HepG2 (cell line): ENCODE data around the gene AFG1L. TPM values are rescaled to one million over a fixed set of nuclear protein-coding genes. Genes with fewer than 3 reads are reported as not detected.

Experiments
- ATAC-seq: fragments of 200-7000 bp; cut with Tn5 transposase; 3 replicates; pipeline ENCODE4 v1.9.1; 2020; ENCODE audit warnings: mild to moderate bottlenecking, moderate library complexity
- BruUV-seq: library from RNA; stranded (reverse); fragments of 400-500 nt; replicated peaks from 2 replicates; lab custom pipeline; 2021; lab: Mats Ljungman, UMichigan
- CTCF ChIA-PET: fragments of 300-600 bp; formaldehyde crosslinking; extraction: SDS; loops from one replicate; lab custom pipeline; 2021; ENCODE audit warnings: low total read pairs, inconsistent platforms, low intra/inter-chr PET ratio; lab: Yijun Ruan, JAX
- POLR2A ChIA-PET: fragments of 350-600 bp; sonication (Branson Sonifier 250); formaldehyde crosslinking; loops from one replicate; lab custom pipeline; 2020; ENCODE audit warnings: antibody characterized with exemption, inconsistent platforms; lab: Yijun Ruan, JAX
- DNase-seq: peaks from one replicate; pipeline ENCODE4 v3.0.0-alpha.2; 2015; ENCODE audit warnings: low spot score
- FAIRE-seq: peaks from 3 replicates; lab custom pipeline; 2011; peaks lifted over from hg19 to GRCh38; lab: Jason Lieb, UNC
- H2AFZ ChIP-seq: one replicate; pipeline ENCODE4 v1.6.1; 2011; ENCODE audit warnings: low read length, inconsistent platforms
- H3K27ac ChIP-seq: fragments of 300-600 bp; 3 replicates; pipeline ENCODE4 v1.8.0; 2011; ENCODE audit warnings: mixed run types, mild to moderate bottlenecking, mixed read lengths, low read length, inconsistent platforms; ENCODE audit not compliant: insufficient read depth; ENCODE audit errors: extremely low read length
- H3K27me3 ChIP-seq, 2 experiments: fragments of 200-600 bp in 1 of 2; 2 replicates in 1 of 2; 3 replicates in 1 of 2; pipeline versions ENCODE4 v1.6.0 to v1.8.0; 2011; ENCODE audit warnings: low read length in 2 of 2, mild to moderate bottlenecking in 2 of 2, moderate library complexity in 2 of 2, inconsistent platforms in 1 of 2; ENCODE audit not compliant: insufficient read depth in 2 of 2, control insufficient read depth in 1 of 2
- H3K36me3 ChIP-seq, 2 experiments: fragments of 200-600 bp in 1 of 2; replicated peaks in 1 of 2; 2 replicates in 1 of 2; 3 replicates in 1 of 2; pipeline versions ENCODE4 v1.5.1 to v1.8.0; 2011; ENCODE audit warnings: low read length in 2 of 2, inconsistent platforms in 1 of 2; ENCODE audit not compliant: insufficient read depth in 2 of 2, control insufficient read depth in 1 of 2
- H3K4me1 ChIP-seq: 2 replicates; pipeline ENCODE4 v1.5.1; 2012; ENCODE audit warnings: low read length, inconsistent platforms; ENCODE audit not compliant: insufficient read depth
- H3K4me2 ChIP-seq: 2 replicates; pipeline ENCODE4 v1.6.0; 2011; ENCODE audit warnings: low read depth, low read length, inconsistent platforms
- H3K4me3 ChIP-seq, 3 experiments: fragments of 200-600 bp in 1 of 3; sonication (generic), shearing (Covaris generic) in 1 of 3; replicated peaks in 1 of 3; 2 replicates each; pipeline ENCODE4 v1.5.1; 2011 to 2016; ENCODE audit warnings: low read length in 3 of 3, inconsistent platforms in 2 of 3, low read depth in 2 of 3, mild to moderate bottlenecking in 2 of 3, control low read depth in 1 of 3, mixed read lengths in 1 of 3; ENCODE audit not compliant: insufficient read depth in 1 of 3
- H3K79me2 ChIP-seq: one replicate; pipeline ENCODE4 v1.6.1; 2011; ENCODE audit warnings: low read length, inconsistent platforms; ENCODE audit not compliant: insufficient read depth
- H3K9ac ChIP-seq: 2 replicates; pipeline ENCODE4 v1.6.0; 2011; ENCODE audit warnings: mild to moderate bottlenecking, low read depth, low read length, inconsistent platforms; ENCODE audit not compliant: insufficient read depth
- H3K9me3 ChIP-seq: 2 replicates; pipeline ENCODE4 v1.5.1; 2012; ENCODE audit warnings: mild to moderate bottlenecking, low read length
- H4K20me1 ChIP-seq: 2 replicates; pipeline ENCODE4 v1.6.0; 2011; ENCODE audit warnings: inconsistent platforms, mild to moderate bottlenecking, low read length, moderate library complexity; ENCODE audit not compliant: insufficient read depth
- CCAR2 ChIP-seq: fragments of 200-400 bp; formaldehyde crosslinking; optimal IDR thresholded peaks from 2 replicates; pipeline ENCODE3; 2018; ENCODE audit warnings: low read depth, mild to moderate bottlenecking, low read length, moderate library complexity
- HNF4A ChIP-seq: sonication (generic); formaldehyde crosslinking; IDR thresholded peaks from 2 replicates; pipeline ENCODE4 v1.4.0; 2020; ENCODE audit warnings: missing genetic modification reagents
- JUNB ChIP-seq: sonication (generic); formaldehyde crosslinking; IDR thresholded peaks from 2 replicates; pipeline ENCODE4 v1.8.0; 2022; ENCODE audit warnings: missing genetic modification reagents, mild to moderate bottlenecking, borderline replicate concordance
- KDM3A ChIP-seq: IDR thresholded peaks from 2 replicates; pipeline ENCODE4 v1.6.1; 2018; ENCODE audit warnings: low read depth, missing compliant biosample characterization
- KMT2B ChIP-seq: IDR thresholded peaks from 2 replicates; pipeline ENCODE4 v1.6.1; 2016; ENCODE audit warnings: missing genetic modification reagents, missing compliant biosample characterization
- MAZ ChIP-seq, 2 experiments: sonication (generic) in 1 of 2; formaldehyde crosslinking in 1 of 2; IDR thresholded peaks; 2 replicates each; pipeline versions ENCODE4 v1.5.0 to v1.6.1; 2012 to 2020; ENCODE audit warnings: low read depth in 2 of 2, mild to moderate bottlenecking in 2 of 2, borderline replicate concordance in 1 of 2, improper control_type of control experiment in 1 of 2, low read length in 1 of 2, missing genetic modification reagents in 1 of 2, moderate library complexity in 1 of 2
- PPARG ChIP-seq: conservative IDR thresholded peaks from 2 replicates; pipeline ENCODE4 v1.6.1; 2016; ENCODE audit warnings: missing biosample characterization, missing genetic modification reagents
- SIN3A ChIP-seq: IDR thresholded peaks from 2 replicates; pipeline ENCODE4 v1.6.1; 2011; ENCODE audit warnings: low read depth, mild to moderate bottlenecking, control low read depth, low read length, borderline replicate concordance
- TBP ChIP-seq: sonication (generic); formaldehyde crosslinking; IDR thresholded peaks from 2 replicates; pipeline ENCODE4 v1.5.0; 2020; ENCODE audit warnings: missing genetic modification reagents
- XBP1 ChIP-seq: sonication (generic); formaldehyde crosslinking; IDR thresholded peaks from 2 replicates; pipeline ENCODE4 v1.5.0; 2020; ENCODE audit warnings: missing genetic modification reagents
- ZEB1 ChIP-seq: IDR thresholded peaks from 2 replicates; pipeline ENCODE4 v1.6.1; 2012; ENCODE audit warnings: mild to moderate bottlenecking, low read depth, inconsistent platforms; ENCODE audit not compliant: insufficient replicate concordance
- ZNF317 ChIP-seq: sonication (generic); formaldehyde crosslinking; IDR thresholded peaks from 2 replicates; pipeline ENCODE4 v1.5.0; 2020; ENCODE audit warnings: mild to moderate bottlenecking, missing genetic modification reagents
- ZNF589 ChIP-seq: sonication (generic); formaldehyde crosslinking; conservative IDR thresholded peaks from 2 replicates; pipeline ENCODE4 v1.8.0; 2022; ENCODE audit warnings: mild to moderate bottlenecking, moderate library complexity, missing genetic modification reagents
- ZNF615 ChIP-seq: sonication (generic); formaldehyde crosslinking; IDR thresholded peaks from 2 replicates; pipeline ENCODE4 v1.5.0; 2020; ENCODE audit warnings: mild to moderate bottlenecking, missing genetic modification reagents, borderline replicate concordance
- ZNF709 ChIP-seq: sonication (generic); formaldehyde crosslinking; IDR thresholded peaks from 2 replicates; pipeline ENCODE4 v1.5.0; 2020; ENCODE audit warnings: mild to moderate bottlenecking, missing genetic modification reagents
- WGBS: methylation state at CpG from one replicate; pipeline ENCODE4 v1.1.6; 2017; ENCODE audit warnings: low lambda C conversion rate; 5-methylcytosine and 5-hydroxymethylcytosine counted together
- in situ Hi-C: cut with HindIII; loops from 2 replicates; pipeline ENCODE4 v1.10.0; 2017; ENCODE audit warnings: low pct_unique_long_range_greater_than_20kb; ENCODE audit not compliant: extremely low pct_ligation_motif_present
- intact Hi-C: fragments of 100-400 bp; cut with micrococcal nuclease; formaldehyde crosslinking; loops from one replicate; pipeline ENCODE4 v1.10.0; 2022; ENCODE audit not compliant: unreplicated experiment
- polyA plus RNA-seq, 8 experiments: library from polyadenylated mRNA; depleted of rRNA in 3 of 8; stranded (reverse) in 7 of 8; unstranded in 1 of 8; fragments of >200 nt; fragmentation: Illumina TruSeq in 4 of 8; extraction: Trizol in 4 of 8; gene quantifications; 2 replicates each; pipeline versions ENCODE4 v1.2.1 to v1.2.3, GENCODE V29; 2011 to 2016; ENCODE audit warnings: low read depth in 4 of 8, missing spikeins in 1 of 8, mixed read lengths in 1 of 8; ENCODE audit not compliant: insufficient read depth in 1 of 8
- total RNA-seq, 5 experiments: library from RNA; depleted of rRNA; stranded (reverse); fragments of >200 nt; fragmentation: Illumina TruSeq; extraction: Trizol; gene quantifications; 2 replicates each; pipeline ENCODE4 v1.2.3, GENCODE V29; 2016; ENCODE audit warnings: low read depth in 1 of 5
- TF ChIP-seq, protein P1 (sequence below): sonication (generic); formaldehyde crosslinking; IDR thresholded peaks from 2 replicates; pipeline ENCODE4 v1.5.0; 2020; ENCODE audit warnings: missing genetic modification reagents, mild to moderate bottlenecking, borderline replicate concordance
- TF ChIP-seq, protein P2 (sequence below): sonication (generic); formaldehyde crosslinking; conservative IDR thresholded peaks from 2 replicates; pipeline ENCODE4 v1.8.0; 2022; ENCODE audit warnings: missing genetic modification reagents
- TF ChIP-seq, protein P3 (sequence below): fragments of 450-650 bp; IDR thresholded peaks from 2 replicates; pipeline ENCODE4 v1.6.1; 2016

AFG1L gene
- total and polyA plus RNA-seq, 2 of the 13 experiments (the other 11 are each of a cell fraction or from before 2014, with no cell fraction given), result 3.1 to 14.0 TPM

- FAIRE-seq, result no peak
- 93% methylated on average over 3 of the region's 3 CpGs for WGBS
- intact Hi-C loops (no loop called here), in situ Hi-C loops (no loop called here)
- TF ChIP-seq HNF4A (CRISPR knock-in tag), result no peak
- TF ChIP-seq XBP1, result no peak
- no peak for TF ChIP-seq PPARG (CRISPR knock-in tag)
- TF ChIP-seq, protein P1, sequence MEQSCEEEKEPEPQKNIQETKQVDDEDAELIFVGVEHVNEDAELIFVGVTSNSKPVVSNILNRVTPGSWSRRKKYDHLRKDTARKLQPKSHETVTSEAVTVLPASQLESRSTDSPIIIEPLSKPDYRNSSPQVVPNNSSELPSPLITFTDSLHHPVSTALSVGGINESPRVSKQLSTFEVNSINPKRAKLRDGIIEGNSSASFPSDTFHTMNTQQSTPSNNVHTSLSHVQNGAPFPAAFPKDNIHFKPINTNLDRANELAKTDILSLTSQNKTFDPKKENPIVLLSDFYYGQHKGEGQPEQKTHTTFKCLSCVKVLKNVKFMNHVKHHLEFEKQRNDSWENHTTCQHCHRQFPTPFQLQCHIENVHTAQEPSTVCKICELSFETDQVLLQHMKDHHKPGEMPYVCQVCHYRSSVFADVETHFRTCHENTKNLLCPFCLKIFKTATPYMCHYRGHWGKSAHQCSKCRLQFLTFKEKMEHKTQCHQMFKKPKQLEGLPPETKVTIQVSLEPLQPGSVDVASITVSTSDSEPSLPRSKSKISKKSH, result no peak
- TF ChIP-seq KDM3A (CRISPR knock-in tag), result no peak
- no peak for TF ChIP-seq MAZ (IDR thresholded peaks at IDR 0.05; ENCODE audit: borderline replicate concordance, low read depth, low read length)
- no peak for TF ChIP-seq MAZ (CRISPR knock-in tag; IDR thresholded peaks at IDR 0.05; ENCODE audit: low read depth)
- no peak for TF ChIP-seq TBP (CRISPR knock-in tag)
- TF ChIP-seq SIN3A, result no peak
- TF ChIP-seq ZEB1, result no peak
- no peak for TF ChIP-seq ZNF589 (CRISPR knock-in tag)
- no peak for TF ChIP-seq KMT2B
- TF ChIP-seq, protein P2, sequence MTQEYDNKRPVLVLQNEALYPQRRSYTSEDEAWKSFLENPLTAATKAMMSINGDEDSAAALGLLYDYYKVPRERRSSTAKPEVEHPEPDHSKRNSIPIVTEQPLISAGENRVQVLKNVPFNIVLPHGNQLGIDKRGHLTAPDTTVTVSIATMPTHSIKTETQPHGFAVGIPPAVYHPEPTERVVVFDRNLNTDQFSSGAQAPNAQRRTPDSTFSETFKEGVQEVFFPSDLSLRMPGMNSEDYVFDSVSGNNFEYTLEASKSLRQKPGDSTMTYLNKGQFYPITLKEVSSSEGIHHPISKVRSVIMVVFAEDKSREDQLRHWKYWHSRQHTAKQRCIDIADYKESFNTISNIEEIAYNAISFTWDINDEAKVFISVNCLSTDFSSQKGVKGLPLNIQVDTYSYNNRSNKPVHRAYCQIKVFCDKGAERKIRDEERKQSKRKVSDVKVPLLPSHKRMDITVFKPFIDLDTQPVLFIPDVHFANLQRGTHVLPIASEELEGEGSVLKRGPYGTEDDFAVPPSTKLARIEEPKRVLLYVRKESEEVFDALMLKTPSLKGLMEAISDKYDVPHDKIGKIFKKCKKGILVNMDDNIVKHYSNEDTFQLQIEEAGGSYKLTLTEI, result no peak
- TF ChIP-seq CCAR2, result no peak
- no peak for TF ChIP-seq ZNF317 (CRISPR knock-in tag)
- TF ChIP-seq ZNF615 (CRISPR knock-in tag), result no peak
- TF ChIP-seq, protein P3, sequence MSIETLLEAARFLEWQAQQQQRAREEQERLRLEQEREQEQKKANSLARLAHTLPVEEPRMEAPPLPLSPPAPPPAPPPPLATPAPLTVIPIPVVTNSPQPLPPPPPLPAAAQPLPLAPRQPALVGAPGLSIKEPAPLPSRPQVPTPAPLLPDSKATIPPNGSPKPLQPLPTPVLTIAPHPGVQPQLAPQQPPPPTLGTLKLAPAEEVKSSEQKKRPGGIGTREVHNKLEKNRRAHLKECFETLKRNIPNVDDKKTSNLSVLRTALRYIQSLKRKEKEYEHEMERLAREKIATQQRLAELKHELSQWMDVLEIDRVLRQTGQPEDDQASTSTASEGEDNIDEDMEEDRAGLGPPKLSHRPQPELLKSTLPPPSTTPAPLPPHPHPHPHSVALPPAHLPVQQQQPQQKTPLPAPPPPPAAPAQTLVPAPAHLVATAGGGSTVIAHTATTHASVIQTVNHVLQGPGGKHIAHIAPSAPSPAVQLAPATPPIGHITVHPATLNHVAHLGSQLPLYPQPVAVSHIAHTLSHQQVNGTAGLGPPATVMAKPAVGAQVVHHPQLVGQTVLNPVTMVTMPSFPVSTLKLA, result no peak
- TF ChIP-seq JUNB, result no peak
- no peak for TF ChIP-seq ZNF709 (CRISPR knock-in tag)
- peaks cover 2 to 7% of the 10 kb centered on the region in 2 experiments; a peak in 2 of 5 replicates for H3K36me3 ChIP-seq
- no peak overlapping the region for H3K9ac ChIP-seq
- ATAC-seq, result no peak
- no peaks in the 10 kb centered on the region for H3K27me3 ChIP-seq
- no peaks in the 10 kb centered on the region for H4K20me1 ChIP-seq
- POLR2A ChIA-PET, result no interaction called here
- BruUV-seq, result no TSS peak
- H3K4me1 ChIP-seq, result peaks cover 3% of the 10 kb centered on the region
- CTCF ChIA-PET, result no interaction called here
- no peak overlapping the region for H3K4me3 ChIP-seq
- no peak overlapping the region for H3K27ac ChIP-seq
- H3K4me2 ChIP-seq, result no peak overlapping the region
- no peak for DNase-seq
- H2AFZ ChIP-seq, result no peak overlapping the region
- H3K79me2 ChIP-seq, result no peaks in the 10 kb centered on the region
- H3K9me3 ChIP-seq, result no peaks in the 10 kb centered on the region
Observed at GRCh38 chr6:108368431-108369030, 73.7 kb downstream of the AFG1L start.
